Activated naive CD4-positive, alpha-beta T cell treated with anti-CD3 and anti-CD28 coated beads, Interleukin-2, amount 50 U/mL, for 72 hours (primary cell): ENCODE data around the gene NKD1. TPM values are rescaled to one million over a fixed set of nuclear protein-coding genes. Genes with fewer than 3 reads are reported as not detected.
"Not testable (repeated sequence)": the region's sequence is repeated elsewhere in the genome, so short reads cannot be mapped to it uniquely, and the experiment has no call there.

ENCODE experiments used
- ATAC-seq, 2 donors: fragments of 150-1000 bp; cut with Tn5 transposase; 2 replicates each; pipeline ENCODE4 v1.10.0; 2021; ENCODE audit warnings: mild to moderate bottlenecking in 2 of 2, moderate library complexity in 2 of 2
- DNase-seq, 2 donors: peaks; one replicate each; pipeline ENCODE4 v3.0.0; 2021 to 2022; ENCODE audit warnings: low spot score in 2 of 2
- H3K27ac Mint-ChIP-seq, 2 donors: one replicate each; pipeline ENCODE4 v1.8.0; 2022; ENCODE audit warnings: mild to moderate bottlenecking in 2 of 2, mixed read lengths in 2 of 2
- H3K36me3 Mint-ChIP-seq, 2 donors: one replicate each; pipeline ENCODE4 v1.8.0; 2022; ENCODE audit warnings: mixed read lengths in 2 of 2
- H3K9me3 Mint-ChIP-seq, 2 donors: one replicate each; pipeline ENCODE4 v1.8.0; 2022; ENCODE audit warnings: mixed read lengths in 2 of 2
- total RNA-seq, 2 donors: library from RNA; stranded (reverse); gene quantifications; one replicate each; pipeline ENCODE4 v1.2.3, GENCODE V29; 2022

The NKD1 gene
- total RNA-seq, 2 donors from 2014 or later, result 1.4 to 2.1 TPM

DNA sequence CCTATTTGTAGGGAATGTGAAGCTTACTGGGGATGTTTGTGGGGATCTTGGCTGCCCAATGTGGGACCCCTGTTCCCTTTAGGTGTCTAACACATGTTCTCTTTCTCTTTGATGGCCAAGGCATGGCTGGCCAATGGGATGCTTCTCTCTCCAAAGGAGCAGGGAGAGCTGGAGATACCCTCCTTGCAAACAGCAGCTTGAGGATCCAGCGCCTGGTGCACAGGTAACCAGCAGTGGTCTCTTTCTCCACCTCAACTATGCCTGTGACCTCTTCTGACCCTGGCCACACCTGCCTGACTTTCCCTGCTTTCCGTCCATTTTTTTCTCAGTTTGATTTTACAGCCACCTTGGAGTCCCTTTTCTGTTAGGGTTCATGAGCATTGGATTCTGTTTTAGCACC lies 16.8 kb upstream of the NKD1 start:
- ATAC-seq (no peak), DNase-seq (no peak)
- Mint-ChIP-seq H3K27ac (no peak overlapping the region), H3K9me3 (peaks cover 9 to 12% of the 10 kb centered on the region in 2 donors), H3K36me3 (peaks cover 0 to 5% of the 10 kb centered on the region in 2 donors)

DNA sequence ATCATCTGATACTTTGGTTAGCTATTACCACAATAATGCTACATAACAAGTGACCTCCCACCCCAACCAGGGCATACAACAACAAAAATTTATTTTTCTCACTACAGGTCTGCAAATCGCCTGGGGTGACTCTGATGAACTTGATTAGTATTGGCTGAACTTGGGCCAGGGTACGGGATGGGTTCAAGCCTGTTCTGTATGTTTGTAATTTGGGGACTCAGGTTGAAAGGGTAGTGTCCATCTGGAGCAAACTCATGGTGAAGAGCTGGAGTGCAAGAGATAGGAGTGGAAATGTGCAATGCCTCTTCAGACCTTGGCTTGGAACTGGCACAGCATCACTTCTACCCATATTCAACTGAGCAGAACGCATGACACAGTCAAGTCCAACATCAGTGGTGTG lies 16.3 kb upstream of the NKD1 start:
- ATAC-seq (no peak), DNase-seq (no peak)
- peaks cover 0 to 5% of the 10 kb centered on the region in 2 donors for H3K36me3 Mint-ChIP-seq
- no peak overlapping the region for H3K27ac Mint-ChIP-seq
- peaks cover 9 to 12% of the 10 kb centered on the region in 2 donors for H3K9me3 Mint-ChIP-seq

DNA sequence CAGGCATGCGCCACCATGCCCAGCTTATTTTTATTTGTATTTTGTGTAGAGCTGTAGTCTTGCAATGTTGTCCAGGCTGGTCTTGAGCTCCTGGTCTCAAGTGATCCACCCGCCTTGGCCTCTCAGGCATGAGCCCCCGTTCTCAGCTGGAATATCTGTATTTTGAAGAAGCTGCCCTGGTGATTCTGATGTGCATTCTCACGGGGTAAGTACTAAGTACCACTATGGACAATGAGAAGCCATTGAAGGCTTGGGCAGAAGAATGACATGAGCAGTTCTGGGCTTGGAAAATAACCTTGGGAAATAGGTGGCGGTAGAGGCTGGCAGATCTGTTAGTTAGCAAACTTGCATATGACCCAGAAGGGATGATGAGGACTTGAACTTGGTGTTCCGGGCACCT lies 15.6 kb upstream of the NKD1 start:
- H3K9me3 Mint-ChIP-seq, result peaks cover 9 to 12% of the 10 kb centered on the region in 2 donors
- H3K27ac Mint-ChIP-seq, result no peak overlapping the region
- DNase-seq (no peak), ATAC-seq (no peak)
- H3K36me3 Mint-ChIP-seq, result peaks cover 0 to 5% of the 10 kb centered on the region in 2 donors

DNA sequence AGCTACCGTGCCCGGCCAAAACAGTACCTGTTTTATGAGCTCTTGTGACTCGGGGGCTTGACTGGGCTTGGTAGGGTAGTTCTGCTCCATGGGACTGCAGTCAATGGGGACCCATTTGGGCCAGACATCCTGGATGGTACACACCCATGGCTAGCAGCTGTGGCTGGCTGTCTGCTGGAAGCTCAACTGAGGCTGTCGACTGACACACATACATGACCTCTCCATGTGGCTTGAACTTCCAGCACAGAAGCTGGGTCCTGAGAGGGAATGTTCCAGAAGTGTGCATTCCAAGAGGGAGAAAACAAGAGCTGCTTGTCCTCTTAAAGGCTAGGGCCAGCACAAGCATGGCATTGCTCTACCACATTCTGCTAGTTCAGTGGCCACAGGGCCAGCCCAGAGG lies 14.9 kb upstream of the NKD1 start:
- DNase-seq (no peak), ATAC-seq (no peak)
- peaks cover 0 to 5% of the 10 kb centered on the region in 2 donors for H3K36me3 Mint-ChIP-seq
- H3K27ac Mint-ChIP-seq, result no peak overlapping the region
- peaks cover 9 to 12% of the 10 kb centered on the region in 2 donors for H3K9me3 Mint-ChIP-seq

DNA sequence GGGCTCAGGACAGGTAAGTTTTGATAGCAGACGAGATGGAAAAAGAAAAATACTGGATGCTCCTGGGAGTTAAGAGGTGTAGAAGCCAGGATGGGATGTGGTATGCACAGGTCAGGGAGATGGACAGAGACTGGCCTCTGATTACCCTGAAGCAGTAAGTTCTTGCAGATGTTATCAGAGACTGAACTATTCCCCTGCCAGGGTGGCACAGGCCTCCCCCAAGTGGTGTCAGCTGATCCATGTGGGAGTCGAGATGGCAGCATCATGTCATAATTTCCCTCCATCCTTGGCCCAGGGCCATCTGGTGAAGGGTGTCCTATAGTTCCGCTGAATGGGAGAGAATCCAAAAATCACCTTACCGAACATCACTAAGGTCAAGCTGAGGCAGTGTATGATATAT lies 14.1 kb upstream of the NKD1 start:
- peaks cover 8 to 10% of the 10 kb centered on the region in 2 donors for H3K9me3 Mint-ChIP-seq
- peaks cover 0 to 5% of the 10 kb centered on the region in 2 donors for H3K36me3 Mint-ChIP-seq
- ATAC-seq (no peak), DNase-seq (no peak)
- H3K27ac Mint-ChIP-seq, result no peak overlapping the region

DNA sequence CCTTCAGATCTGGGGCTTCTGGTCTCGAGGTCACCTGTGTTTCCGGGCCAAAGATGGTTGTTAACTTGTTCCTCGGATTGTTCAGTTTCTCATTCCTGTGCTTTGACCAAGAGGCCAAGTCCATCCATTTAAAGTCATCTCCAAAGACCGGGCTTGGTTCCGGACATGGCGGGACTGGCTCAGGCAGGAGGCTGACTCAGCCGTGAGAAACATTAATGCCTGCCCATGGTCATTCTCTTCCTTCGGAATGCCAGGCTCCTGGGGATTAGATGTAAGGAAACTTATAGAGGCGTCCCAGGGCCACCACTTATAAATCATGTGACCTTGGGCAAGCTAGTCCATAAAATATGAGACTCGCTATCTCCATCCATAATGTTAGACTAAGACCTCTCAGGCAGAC lies 13.6 kb upstream of the NKD1 start:
- Mint-ChIP-seq H3K36me3 (peaks cover 0 to 5% of the 10 kb centered on the region in 2 donors), H3K27ac (no peak overlapping the region), H3K9me3 (peaks cover 4 to 5% of the 10 kb centered on the region in 2 donors)
- ATAC-seq (no peak), DNase-seq (no peak)

DNA sequence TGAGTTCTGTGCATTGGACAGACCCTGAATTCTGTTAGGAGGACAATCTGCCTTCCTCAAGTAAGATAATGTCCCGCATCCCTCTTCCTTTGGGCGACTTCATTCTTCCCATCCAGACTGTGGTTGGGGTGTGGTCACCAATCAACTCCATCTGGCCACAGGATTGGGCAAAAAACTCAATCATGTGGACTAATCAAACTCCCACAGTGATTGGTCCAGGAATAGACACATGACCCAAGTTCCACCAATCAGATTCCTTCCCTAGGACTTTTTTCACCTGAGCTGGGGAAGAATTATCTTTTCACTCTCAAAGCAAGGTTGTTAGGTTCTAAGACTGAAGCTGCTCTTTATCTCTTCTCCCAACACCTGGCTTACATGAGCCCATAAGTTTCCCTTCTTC lies 13.2 kb upstream of the NKD1 start:
- Mint-ChIP-seq H3K36me3 (peaks cover 0 to 5% of the 10 kb centered on the region in 2 donors), H3K27ac (no peak overlapping the region), H3K9me3 (peaks cover 4 to 5% of the 10 kb centered on the region in 2 donors)
- DNase-seq (no peak), ATAC-seq (no peak)

DNA sequence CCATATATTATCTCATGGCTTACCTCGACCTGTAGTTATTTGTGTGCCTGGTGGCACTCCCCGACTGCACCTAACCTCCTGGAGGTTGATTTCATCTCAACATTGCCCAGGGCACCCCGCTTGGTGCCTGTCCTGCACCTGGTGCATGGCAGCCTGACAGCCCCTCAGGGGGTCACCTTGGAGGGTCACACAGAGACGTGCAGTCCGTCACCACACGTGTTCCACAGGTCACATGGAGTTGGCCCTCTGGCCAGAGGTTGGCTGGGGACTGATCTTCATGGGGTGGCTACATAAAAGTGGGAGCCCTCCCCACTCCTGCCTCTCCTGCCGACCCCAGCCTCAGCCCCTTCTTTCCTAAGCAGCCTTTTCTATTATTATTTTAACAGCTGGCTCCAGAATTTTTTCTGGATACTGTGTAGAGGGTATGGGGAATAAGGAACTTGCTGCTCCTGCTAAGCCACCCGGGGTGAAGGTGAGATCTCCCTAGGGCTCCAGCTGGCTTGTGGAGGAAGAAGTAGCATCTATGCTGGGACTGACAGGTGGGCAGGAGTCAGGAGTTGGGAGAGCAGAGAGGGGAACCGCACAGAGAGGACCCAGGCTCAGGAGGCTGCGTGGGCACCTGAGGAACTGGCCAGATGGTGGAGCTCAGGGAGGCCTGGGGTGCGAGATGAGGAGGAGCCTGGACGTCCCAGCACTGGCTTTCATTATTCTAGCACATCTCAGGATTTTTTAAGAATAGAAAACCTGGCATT lies 12.5 kb upstream of the NKD1 start:
- H3K27ac Mint-ChIP-seq, result no peak overlapping the region
- peaks cover 0 to 4% of the 10 kb centered on the region in 2 donors for H3K9me3 Mint-ChIP-seq
- DNase-seq (no peak), ATAC-seq (no peak)
- no peaks in the 10 kb centered on the region for H3K36me3 Mint-ChIP-seq

DNA sequence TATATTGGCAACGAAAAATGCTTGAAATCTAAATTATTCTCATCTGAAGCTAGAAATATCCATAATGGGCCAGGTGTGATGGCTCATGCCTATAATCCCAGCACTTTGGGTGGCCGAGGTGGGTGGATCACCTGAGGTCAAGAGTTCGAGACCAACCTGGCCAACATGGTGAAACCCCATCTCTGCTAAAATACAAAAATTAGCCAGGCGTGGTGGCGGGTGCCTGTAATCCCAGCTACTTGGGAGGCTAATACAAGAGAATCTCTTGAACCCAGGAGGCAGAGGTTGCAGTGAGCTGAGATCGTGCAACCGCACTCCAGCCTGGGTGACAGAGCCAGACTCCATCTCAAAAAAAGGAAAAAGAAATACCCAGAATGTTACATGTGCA lies 11.9 kb upstream of the NKD1 start:
- H3K9me3 Mint-ChIP-seq, ATAC-seq, H3K27ac Mint-ChIP-seq, DNase-seq, H3K36me3 Mint-ChIP-seq: not testable (repeated sequence)

DNA sequence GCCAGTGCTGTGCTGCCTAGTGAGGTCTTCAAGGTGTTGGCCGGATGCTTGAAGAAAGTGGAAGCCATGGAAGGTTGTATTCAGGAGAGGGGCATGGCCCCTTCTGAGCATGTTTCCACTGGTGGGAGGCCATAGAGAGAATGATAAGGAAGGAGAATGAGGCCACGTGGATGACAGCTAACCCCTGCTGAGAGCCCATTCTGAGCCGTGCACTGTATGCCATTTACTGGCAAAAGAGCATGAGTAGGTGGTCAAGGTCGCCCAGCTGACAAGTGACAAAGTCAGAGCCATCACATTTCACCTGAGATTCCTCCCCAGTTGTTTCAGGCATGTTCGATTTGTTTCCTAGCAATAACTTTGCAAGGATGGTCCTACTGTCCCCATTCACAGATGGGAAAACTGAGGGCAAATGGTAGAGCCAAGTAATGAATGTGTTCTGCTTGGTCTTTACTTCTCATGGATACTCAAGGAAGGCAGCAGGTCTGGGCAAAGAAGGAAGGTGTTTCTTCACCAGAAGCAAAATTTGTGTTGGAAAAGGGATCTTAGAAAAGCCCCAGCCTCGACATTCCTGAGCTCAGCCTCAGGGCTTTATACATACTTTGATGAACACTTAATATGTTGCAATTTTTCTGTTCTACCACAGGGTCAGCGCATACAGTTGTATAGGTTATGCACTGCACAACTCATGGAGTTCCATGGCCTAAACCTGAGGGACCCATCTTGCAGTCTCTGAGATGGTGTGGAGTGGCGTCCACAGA lies 10.5 kb upstream of the NKD1 start:
- no peak for ATAC-seq
- DNase-seq, result no peak
- Mint-ChIP-seq H3K27ac (no peak overlapping the region), H3K9me3 (peaks cover 0 to 4% of the 10 kb centered on the region in 2 donors), H3K36me3 (no peaks in the 10 kb centered on the region)

DNA sequence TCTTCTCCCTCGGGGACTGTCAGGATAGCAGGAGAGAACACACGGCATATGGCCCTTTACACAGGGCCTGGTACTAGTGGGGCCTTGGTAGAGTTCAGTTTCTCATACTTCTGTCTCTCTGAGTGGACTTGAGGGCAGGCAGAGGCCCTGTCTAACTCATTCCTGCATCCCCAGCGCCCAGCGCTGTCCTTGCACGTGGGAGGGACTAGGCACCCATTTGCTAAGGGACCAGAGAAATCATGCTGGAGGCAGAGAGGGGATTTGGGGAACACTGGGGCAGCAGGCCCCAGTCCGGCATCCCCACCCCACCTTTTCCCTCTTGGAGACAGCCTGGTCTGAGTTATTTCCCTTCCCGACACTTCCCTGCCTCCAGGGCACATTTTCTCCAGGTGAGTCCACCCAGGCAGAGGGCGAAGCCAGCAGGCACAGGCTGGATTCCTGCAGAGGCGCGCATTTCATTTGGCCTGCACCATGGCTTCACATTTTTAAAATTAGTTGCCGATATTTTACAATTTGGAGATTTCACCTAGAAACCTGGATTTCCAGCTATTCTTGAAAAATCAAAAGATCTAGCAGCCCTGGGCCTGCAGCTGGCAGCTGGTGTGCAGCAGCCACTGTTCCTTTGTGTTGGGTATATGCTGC lies 9.7 kb upstream of the NKD1 start:
- Mint-ChIP-seq H3K9me3 (peaks cover 3 to 10% of the 10 kb centered on the region in 2 donors), H3K36me3 (peaks cover 0 to 6% of the 10 kb centered on the region in 2 donors), H3K27ac (peak overlapping the region in 1 of 2 donors; percentile 3)
- no peak for DNase-seq
- no peak for ATAC-seq

DNA sequence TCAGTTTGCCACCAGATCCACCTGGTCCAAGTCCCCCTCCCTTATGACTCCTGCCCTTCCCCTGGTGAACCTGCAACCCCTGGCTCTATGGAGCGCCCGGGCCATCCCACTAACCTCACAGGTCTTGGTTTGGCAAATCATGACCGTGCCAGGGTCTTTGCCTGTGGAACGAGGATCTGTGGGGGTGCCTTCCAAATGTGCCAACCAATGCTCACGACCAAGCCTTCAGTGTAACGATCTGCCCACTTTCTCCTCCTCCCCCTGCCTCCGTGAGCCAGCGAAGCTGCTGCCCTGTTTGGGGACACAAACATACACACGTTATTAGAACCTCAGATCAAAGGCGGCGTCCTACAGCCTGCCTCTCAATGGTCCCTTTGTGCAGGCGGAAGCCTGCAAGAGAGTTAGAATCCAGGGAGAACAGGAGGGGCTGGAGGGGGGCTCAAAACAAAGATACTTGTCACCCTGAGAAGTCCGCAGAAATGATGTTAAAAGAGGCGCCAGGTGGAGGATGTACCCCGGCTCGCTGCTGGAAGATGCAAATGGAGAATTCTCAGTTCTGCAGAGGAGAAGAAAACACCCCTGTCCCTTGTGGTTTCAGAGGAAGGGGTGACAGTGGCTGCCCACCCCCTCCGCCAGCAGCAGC lies 9.0 kb upstream of the NKD1 start:
- DNase-seq (no peak), ATAC-seq (no peak)
- Mint-ChIP-seq H3K9me3 (peaks cover 10 to 15% of the 10 kb centered on the region in 2 donors), H3K27ac (peak overlapping the region in 1 of 2 donors; percentile 3), H3K36me3 (peaks cover 0 to 12% of the 10 kb centered on the region in 2 donors)

DNA sequence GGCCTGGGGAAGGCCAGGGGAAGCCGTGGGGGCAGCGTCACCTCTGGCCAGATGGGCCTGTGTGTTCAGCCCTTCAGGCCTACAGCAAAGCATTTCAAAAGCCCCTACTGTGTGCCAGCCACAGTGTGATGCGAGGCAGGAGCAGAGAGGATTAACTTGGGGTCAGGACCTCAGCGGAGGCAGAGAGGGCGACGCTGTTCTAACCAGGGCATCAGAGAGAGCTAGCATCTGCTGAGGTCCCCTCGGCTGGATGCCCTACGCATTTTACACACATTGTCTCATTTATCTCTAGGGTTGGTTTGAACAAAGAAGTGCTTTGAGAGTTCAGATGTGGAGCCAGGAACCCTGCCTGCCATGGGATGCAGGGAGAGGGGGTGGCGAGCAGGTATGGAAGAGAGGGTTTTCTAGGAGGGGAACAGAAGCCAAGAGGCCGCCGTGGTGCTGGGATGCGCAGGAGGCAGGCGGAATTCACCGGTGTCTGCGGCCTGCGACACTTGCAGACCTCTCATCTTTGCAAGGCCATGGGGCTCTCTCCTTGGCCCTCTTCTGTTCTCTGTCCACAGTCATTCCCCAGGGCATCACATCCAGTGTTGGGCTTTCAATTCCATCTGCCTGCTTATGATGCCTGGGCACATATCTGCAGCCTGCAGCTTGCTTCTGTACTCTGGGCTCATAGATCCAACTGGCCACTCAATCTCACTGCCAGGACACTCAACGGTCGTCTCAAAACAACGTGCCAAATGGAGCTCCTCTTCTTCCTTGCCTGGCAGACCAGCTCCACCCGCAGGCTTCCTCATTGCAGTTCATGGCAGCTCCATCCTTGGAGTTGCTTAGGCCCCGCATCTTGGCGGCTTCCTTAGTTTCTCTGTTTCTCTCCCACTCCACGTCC lies 8.1 kb upstream of the NKD1 start:
- peak overlapping the region in 1 of 2 donors; percentile 12 for H3K27ac Mint-ChIP-seq
- ATAC-seq (no peak), DNase-seq (no peak)
- H3K36me3 Mint-ChIP-seq, result peaks cover 0 to 21% of the 10 kb centered on the region in 2 donors
- peaks cover 10 to 14% of the 10 kb centered on the region in 2 donors for H3K9me3 Mint-ChIP-seq

DNA sequence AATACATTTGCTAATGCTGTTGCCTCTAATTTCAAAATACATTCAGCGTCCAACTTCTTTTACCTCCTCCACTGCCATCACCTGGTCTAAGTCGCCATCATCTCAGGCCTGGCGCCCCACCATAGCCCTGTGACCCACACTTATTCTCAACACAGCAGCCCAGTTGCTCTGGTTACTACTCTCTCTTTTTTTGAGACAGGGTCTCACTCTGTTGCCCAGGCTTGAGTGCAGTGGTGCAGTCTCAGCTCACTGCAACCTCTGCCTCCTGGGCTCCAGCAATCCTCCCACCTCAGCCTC lies 7.5 kb upstream of the NKD1 start:
- peak overlapping the region in 1 of 2 donors; percentile 12 for H3K27ac Mint-ChIP-seq
- peaks cover 0 to 21% of the 10 kb centered on the region in 2 donors for H3K36me3 Mint-ChIP-seq
- ATAC-seq (no peak), DNase-seq (no peak)
- peaks cover 10 to 12% of the 10 kb centered on the region in 2 donors for H3K9me3 Mint-ChIP-seq

DNA sequence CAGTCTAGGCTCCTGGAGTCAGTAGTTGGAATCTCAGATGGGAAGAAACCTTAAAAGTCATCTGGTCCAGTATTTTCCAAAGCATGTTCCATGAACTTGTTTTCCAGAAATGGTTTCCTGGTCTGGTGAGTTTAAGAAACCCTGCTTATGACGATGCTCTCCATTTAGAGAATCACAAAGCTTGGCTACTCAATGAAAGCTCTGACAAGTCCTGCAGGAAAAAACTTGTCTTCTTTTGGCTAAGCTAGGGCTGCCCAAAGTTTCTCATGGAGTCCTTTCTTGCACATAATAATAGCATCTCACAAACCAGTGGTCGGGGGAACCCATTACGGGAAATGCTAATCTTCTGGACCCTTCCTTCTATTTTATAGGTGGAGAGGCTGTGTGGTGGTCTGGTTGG lies 5.5 kb upstream of the NKD1 start:
- no peak for DNase-seq
- Mint-ChIP-seq H3K36me3 (peaks cover 0 to 21% of the 10 kb centered on the region in 2 donors), H3K9me3 (peaks cover 10 to 12% of the 10 kb centered on the region in 2 donors), H3K27ac (no peak overlapping the region)
- ATAC-seq, result no peak

DNA sequence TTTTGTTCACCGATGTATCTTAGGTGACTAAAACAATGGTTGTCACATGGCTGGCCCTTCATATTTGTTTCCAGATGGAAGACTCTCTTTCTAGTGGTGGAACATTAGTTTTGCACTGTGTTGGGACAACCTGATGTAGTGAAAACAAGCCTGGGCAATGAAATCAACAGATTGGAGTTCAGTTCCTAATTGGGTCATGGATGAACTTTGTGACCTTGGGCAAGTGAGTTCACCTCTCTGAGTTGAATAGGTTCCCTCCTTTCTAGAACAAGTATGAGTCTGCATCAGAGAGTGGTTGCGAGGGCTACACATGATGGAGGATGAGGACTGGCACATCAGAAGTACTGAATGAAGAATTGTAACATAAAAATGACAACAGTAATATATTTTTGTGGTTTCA lies 2.1 kb upstream of the NKD1 start:
- Mint-ChIP-seq H3K9me3 (peaks cover 10 to 12% of the 10 kb centered on the region in 2 donors), H3K27ac (no peak overlapping the region), H3K36me3 (peaks cover 0 to 21% of the 10 kb centered on the region in 2 donors)
- no peak for ATAC-seq
- DNase-seq, result no peak
